ENCODE measurements around the gene TMCC1. TPM values are rescaled to one million over a fixed set of nuclear protein-coding genes. Genes with fewer than 3 reads are reported as not detected.

TMCC1 gene
- total RNA-seq, 1 donor from 2014 or later, result 18.0 TPM

- H3K4me3 Mint-ChIP-seq (ENCODE audit: low read depth), result no peak overlapping the region
- DNase-seq (ENCODE audit: low spot score), result no peak
- intact Hi-C loops (cut with micrococcal nuclease), result no loop called here
- no peak overlapping the region for H3K27ac Mint-ChIP-seq
- peaks cover 13% of the 10 kb centered on the region for H3K4me1 Mint-ChIP-seq (ENCODE audit: low read depth)
- H3K36me3 Mint-ChIP-seq (ENCODE audit: low read depth), result no peaks in the 10 kb centered on the region
- H3K9me3 Mint-ChIP-seq, result no peaks in the 10 kb centered on the region
- no peaks in the 10 kb centered on the region for H3K27me3 Mint-ChIP-seq (ENCODE audit: low read depth)
These were observed 271.2 kb downstream of the TMCC1 start for GRCh38 chr3:129622226-129622874.

- no peak overlapping the region for H3K27ac Mint-ChIP-seq
- no peak overlapping the region for H3K4me3 Mint-ChIP-seq (ENCODE audit: low read depth)
- no peaks in the 10 kb centered on the region for H3K36me3 Mint-ChIP-seq (ENCODE audit: low read depth)
- peaks cover 9% of the 10 kb centered on the region for H3K4me1 Mint-ChIP-seq (ENCODE audit: low read depth)
- H3K27me3 Mint-ChIP-seq (ENCODE audit: low read depth), result no peaks in the 10 kb centered on the region
- DNase-seq (ENCODE audit: low spot score), result no peak
- H3K9me3 Mint-ChIP-seq, result no peaks in the 10 kb centered on the region
- intact Hi-C loops (cut with micrococcal nuclease), result no loop called here
These were observed 271.8 kb downstream of the TMCC1 start for GRCh38 chr3:129621626-129622225.

GRCh38 chr3:129620828-129621559 is 272.5 kb downstream of the TMCC1 start:
- H3K9me3 Mint-ChIP-seq, result no peaks in the 10 kb centered on the region
- no peak for DNase-seq (ENCODE audit: low spot score)
- H3K27me3 Mint-ChIP-seq (ENCODE audit: low read depth), result no peaks in the 10 kb centered on the region
- H3K36me3 Mint-ChIP-seq (ENCODE audit: low read depth), result no peaks in the 10 kb centered on the region
- intact Hi-C loops (cut with micrococcal nuclease), result no loop called here
- peaks cover 4% of the 10 kb centered on the region for H3K4me1 Mint-ChIP-seq (ENCODE audit: low read depth)
- no peak overlapping the region for H3K4me3 Mint-ChIP-seq (ENCODE audit: low read depth)
- no peak overlapping the region for H3K27ac Mint-ChIP-seq

GRCh38 chr3:129619726-129620162 is 273.8 kb downstream of the TMCC1 start:
- peaks cover 4% of the 10 kb centered on the region for H3K4me1 Mint-ChIP-seq (ENCODE audit: low read depth)
- H3K27me3 Mint-ChIP-seq (ENCODE audit: low read depth), result no peaks in the 10 kb centered on the region
- H3K27ac Mint-ChIP-seq, result no peak overlapping the region

GRCh38 chr3:129618901-129619671 is 274.4 kb downstream of the TMCC1 start:
- H3K4me1 Mint-ChIP-seq (ENCODE audit: low read depth), result peaks cover 4% of the 10 kb centered on the region
- DNase-seq (ENCODE audit: low spot score), result no peak
- intact Hi-C loops (cut with micrococcal nuclease), result no loop called here
- no peak overlapping the region for H3K4me3 Mint-ChIP-seq (ENCODE audit: low read depth)
- H3K36me3 Mint-ChIP-seq (ENCODE audit: low read depth), result no peaks in the 10 kb centered on the region
- H3K27me3 Mint-ChIP-seq (ENCODE audit: low read depth), result no peaks in the 10 kb centered on the region
- H3K27ac Mint-ChIP-seq, result no peak overlapping the region
- no peaks in the 10 kb centered on the region for H3K9me3 Mint-ChIP-seq

More at GRCh38 chr3:129619726-129620162, 273.8 kb downstream of the TMCC1 start:
- no peaks in the 10 kb centered on the region for H3K9me3 Mint-ChIP-seq
- no peak overlapping the region for H3K4me3 Mint-ChIP-seq (ENCODE audit: low read depth)
- DNase-seq (ENCODE audit: low spot score), result no peak
- intact Hi-C loops (cut with micrococcal nuclease), result no loop called here
- H3K36me3 Mint-ChIP-seq (ENCODE audit: low read depth), result no peaks in the 10 kb centered on the region

GRCh38 chr3:129618186-129618820 is 275.2 kb downstream of the TMCC1 start:
- intact Hi-C loops (cut with micrococcal nuclease), result no loop called here
- Mint-ChIP-seq H3K27me3 (ENCODE audit: low read depth) (no peaks in the 10 kb centered on the region), H3K36me3 (ENCODE audit: low read depth) (no peaks in the 10 kb centered on the region), H3K27ac (no peak overlapping the region), H3K9me3 (no peaks in the 10 kb centered on the region), H3K4me3 (ENCODE audit: low read depth) (no peak overlapping the region), H3K4me1 (ENCODE audit: low read depth) (peaks cover 4% of the 10 kb centered on the region)
- DNase-seq (ENCODE audit: low spot score), result no peak

GRCh38 chr3:129617381-129618185 is 275.9 kb downstream of the TMCC1 start:
- no peak overlapping the region for H3K27ac Mint-ChIP-seq
- H3K4me1 Mint-ChIP-seq (ENCODE audit: low read depth), result peaks cover 4% of the 10 kb centered on the region
- no peaks in the 10 kb centered on the region for H3K27me3 Mint-ChIP-seq (ENCODE audit: low read depth)
- no peak for DNase-seq (ENCODE audit: low spot score)
- no peaks in the 10 kb centered on the region for H3K9me3 Mint-ChIP-seq
- intact Hi-C loops (cut with micrococcal nuclease), result no loop called here
- no peaks in the 10 kb centered on the region for H3K36me3 Mint-ChIP-seq (ENCODE audit: low read depth)
- no peak overlapping the region for H3K4me3 Mint-ChIP-seq (ENCODE audit: low read depth)

GRCh38 chr3:129616713-129617112 is 276.8 kb downstream of the TMCC1 start:
- no peaks in the 10 kb centered on the region for H3K36me3 Mint-ChIP-seq (ENCODE audit: low read depth)

GRCh38 chr3:129616291-129616690 is 277.2 kb downstream of the TMCC1 start:
- no peaks in the 10 kb centered on the region for H3K9me3 Mint-ChIP-seq
- intact Hi-C loops (cut with micrococcal nuclease), result no loop called here
- DNase-seq (ENCODE audit: low spot score), result no peak

More at GRCh38 chr3:129616713-129617112, 276.8 kb downstream of the TMCC1 start:
- Mint-ChIP-seq H3K27ac (no peak overlapping the region), H3K4me3 (ENCODE audit: low read depth) (no peak overlapping the region), H3K4me1 (ENCODE audit: low read depth) (peaks cover 4% of the 10 kb centered on the region), H3K9me3 (no peaks in the 10 kb centered on the region), H3K27me3 (ENCODE audit: low read depth) (no peaks in the 10 kb centered on the region)
- intact Hi-C loops (cut with micrococcal nuclease), result no loop called here
- DNase-seq (ENCODE audit: low spot score), result no peak

GRCh38 chr3:129615751-129616281 is 277.7 kb downstream of the TMCC1 start:
- peaks cover 4% of the 10 kb centered on the region for H3K4me1 Mint-ChIP-seq (ENCODE audit: low read depth)
- H3K27me3 Mint-ChIP-seq (ENCODE audit: low read depth), result no peaks in the 10 kb centered on the region
- intact Hi-C loops (cut with micrococcal nuclease), result no loop called here
- no peak overlapping the region for H3K27ac Mint-ChIP-seq
- no peaks in the 10 kb centered on the region for H3K36me3 Mint-ChIP-seq (ENCODE audit: low read depth)
- DNase-seq (ENCODE audit: low spot score), result no peak
- H3K4me3 Mint-ChIP-seq (ENCODE audit: low read depth), result no peak overlapping the region
- no peaks in the 10 kb centered on the region for H3K9me3 Mint-ChIP-seq

More at GRCh38 chr3:129616291-129616690, 277.2 kb downstream of the TMCC1 start:
- Mint-ChIP-seq H3K27me3 (ENCODE audit: low read depth) (no peaks in the 10 kb centered on the region), H3K4me1 (ENCODE audit: low read depth) (peaks cover 4% of the 10 kb centered on the region), H3K27ac (no peak overlapping the region), H3K4me3 (ENCODE audit: low read depth) (no peak overlapping the region), H3K36me3 (ENCODE audit: low read depth) (no peaks in the 10 kb centered on the region)

GRCh38 chr3:129614927-129615363 is 278.6 kb downstream of the TMCC1 start:
- intact Hi-C loops (cut with micrococcal nuclease), result no loop called here
- Mint-ChIP-seq H3K27ac (no peak overlapping the region), H3K27me3 (ENCODE audit: low read depth) (peaks cover 2% of the 10 kb centered on the region), H3K4me3 (ENCODE audit: low read depth) (no peak overlapping the region), H3K36me3 (ENCODE audit: low read depth) (no peaks in the 10 kb centered on the region), H3K9me3 (no peaks in the 10 kb centered on the region), H3K4me1 (ENCODE audit: low read depth) (peaks cover 4% of the 10 kb centered on the region)
- no peak for DNase-seq (ENCODE audit: low spot score)
